Esophagus muscularis mucosa (tissue), 3 donors: ENCODE measurements around the gene OAT.

Experiments
- CTCF ChIP-seq, 3 experiments: fragments of 200-600 bp in 2 of 3; fragments of 450-650 bp in 1 of 3; sonication (generic) in 2 of 3; IDR thresholded peaks; one replicate each; pipeline ENCODE4 v1.5.1; 2017 to 2019; ENCODE audit warnings: antibody characterized with exemption in 3 of 3, mild to moderate bottlenecking in 2 of 3, moderate library complexity in 1 of 3
- POLR2A ChIP-seq: fragments of 450-650 bp; IDR thresholded peaks from one replicate; pipeline ENCODE4 v1.6.1; 2017; ENCODE audit warnings: antibody characterized with exemption, moderate library complexity, mild to moderate bottlenecking, low read depth

DNA sequence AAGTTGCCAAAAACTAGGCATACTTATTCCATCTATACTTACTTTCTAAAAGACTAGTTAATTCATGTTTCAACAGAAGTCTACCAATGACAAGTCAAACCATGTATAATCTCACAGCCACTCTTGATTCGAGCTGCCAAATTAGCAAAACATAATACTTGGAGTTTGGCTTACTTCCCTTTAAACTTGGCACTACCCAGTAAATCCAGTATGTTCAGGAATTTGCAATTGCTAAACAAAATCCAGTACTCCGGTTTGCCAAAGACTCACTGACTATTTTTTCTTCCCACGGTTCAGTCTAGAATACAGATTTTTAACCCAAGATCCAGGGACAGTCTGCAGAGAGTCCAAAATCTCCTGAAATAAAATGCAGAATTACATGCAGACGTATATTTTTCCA, 4.6 kb downstream of the OAT start:
- TF ChIP-seq CTCF (IDR thresholded peaks at IDR 0.05): no peak
- TF ChIP-seq POLR2A: no peak
